Choroid plexus epithelial cell (primary cell): ENCODE results near the gene HS6ST3.

Experiments
- DNase-seq: peaks from one replicate; pipeline ENCODE4 v3.0.0-alpha.2; 2010; ENCODE audit warnings: low read depth
- H3K4me3 ChIP-seq: 2 replicates; pipeline ENCODE4 v1.5.1; 2011; ENCODE audit warnings: low read depth, mild to moderate bottlenecking, control low read depth, low read length, moderate library complexity
- CTCF ChIP-seq: conservative IDR thresholded peaks from 2 replicates; pipeline ENCODE4 v1.5.1; 2011; ENCODE audit warnings: low read depth, mild to moderate bottlenecking, control low read depth, inconsistent platforms, low read length, moderate library complexity

The HS6ST3 gene

GRCh38 chr13:96546463-96546862, 456.6 kb downstream of the HS6ST3 start:
- no peak for DNase-seq
- no peak for TF ChIP-seq CTCF

GRCh38 chr13:96551546-96551945, 461.6 kb downstream of the HS6ST3 start:
- DNase-seq, result no peak
- no peak overlapping the region for H3K4me3 ChIP-seq
- no peak for TF ChIP-seq CTCF

More at GRCh38 chr13:96546463-96546862, 456.6 kb downstream of the HS6ST3 start:
- no peak overlapping the region for H3K4me3 ChIP-seq

- H3K4me3 ChIP-seq, result no peak overlapping the region
- no peak for DNase-seq
- TF ChIP-seq CTCF, result no peak
Measured at GRCh38 chr13:96552559-96552958, 462.7 kb downstream of the HS6ST3 start.

- DNase-seq, result no peak
- H3K4me3 ChIP-seq, result no peak overlapping the region
- TF ChIP-seq CTCF, result no peak
Measured at GRCh38 chr13:96553796-96554195, 463.9 kb downstream of the HS6ST3 start.

GRCh38 chr13:96573563-96573962, 483.7 kb downstream of the HS6ST3 start:
- no peak for TF ChIP-seq CTCF
- H3K4me3 ChIP-seq, result no peak overlapping the region
- DNase-seq, result no peak

GRCh38 chr13:96575423-96576320, 485.8 kb downstream of the HS6ST3 start:
- no peak for DNase-seq
- no peak for TF ChIP-seq CTCF
- H3K4me3 ChIP-seq, result no peak overlapping the region

- no peak overlapping the region for H3K4me3 ChIP-seq
- no peak for DNase-seq
- no peak for TF ChIP-seq CTCF
Measured at GRCh38 chr13:96581741-96582140, 491.8 kb downstream of the HS6ST3 start.
